GM19455 (cell line): ENCODE results near the gene ZFYVE19.

ENCODE experiments used
- ATAC-seq: cut with Tn5 transposase; IDR thresholded peaks from one replicate; pipeline ENCODE4 v1.9.1; 2021; ENCODE audit not compliant: unreplicated experiment

Gene ZFYVE19

DNA sequence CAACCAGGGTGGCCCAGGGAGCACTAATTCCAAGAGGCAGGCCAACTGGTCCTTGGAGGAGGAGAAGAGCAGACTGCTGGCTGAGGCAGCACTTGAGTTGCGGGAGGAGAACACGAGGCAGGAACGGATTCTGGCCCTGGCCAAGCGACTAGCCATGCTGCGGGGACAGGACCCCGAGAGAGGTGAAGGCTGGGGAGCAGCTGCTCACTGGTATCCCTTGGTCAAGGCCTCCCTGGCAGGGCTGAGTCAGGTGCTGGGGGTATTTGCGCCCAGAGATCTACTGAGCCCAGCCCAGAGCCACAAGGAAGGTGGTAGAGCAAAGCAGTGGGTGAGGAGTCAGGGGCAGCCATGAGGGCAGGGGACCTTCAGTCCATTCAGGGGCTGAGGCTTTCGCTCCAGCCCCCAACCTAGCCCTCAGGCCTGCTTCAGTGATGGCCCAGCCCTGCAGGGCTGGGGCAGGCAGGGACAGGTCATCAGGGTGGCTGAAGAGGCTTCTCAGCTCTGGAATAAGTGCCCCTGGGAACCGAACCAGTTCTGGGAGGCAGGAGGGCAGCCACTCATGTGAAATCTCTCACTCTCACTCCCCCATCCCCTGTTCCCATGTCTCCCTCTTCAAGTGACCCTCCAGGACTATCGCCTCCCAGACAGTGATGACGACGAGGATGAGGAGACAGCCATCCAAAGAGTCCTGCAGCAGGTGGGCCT, 6.0 kb downstream of the ZFYVE19 start:
- no peak for ATAC-seq

DNA sequence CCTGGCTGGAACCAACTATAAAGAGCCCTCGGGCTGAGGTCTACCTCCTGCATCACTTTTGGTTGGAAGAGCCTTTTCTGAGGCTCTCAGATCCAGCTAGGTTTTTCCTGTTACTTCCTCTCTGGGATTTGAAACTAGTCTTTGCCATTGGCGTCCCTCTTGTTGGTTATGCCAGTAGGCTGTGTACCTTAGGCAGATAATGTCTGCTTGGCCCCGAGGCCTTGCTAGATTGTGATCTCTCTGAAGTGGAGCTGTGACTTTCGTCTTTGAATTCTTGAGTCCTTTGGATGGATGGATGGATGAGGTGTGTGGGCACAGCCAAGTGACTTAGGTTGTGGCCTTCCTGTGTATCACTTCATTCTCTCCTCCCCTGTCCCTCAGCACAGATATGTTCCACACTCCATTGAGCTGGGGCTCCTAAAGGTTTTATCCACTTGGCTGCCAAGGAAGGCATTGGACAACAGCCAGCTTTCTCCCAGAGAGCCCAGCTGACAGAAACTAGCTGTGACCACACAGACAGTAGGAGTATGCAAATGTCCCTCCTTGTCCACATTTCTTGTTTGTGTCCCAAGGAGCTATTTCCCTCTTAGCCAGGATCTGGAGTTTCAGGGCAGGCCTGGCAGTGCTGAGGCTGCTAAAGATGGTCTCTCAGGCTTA, 8.3 kb downstream of the ZFYVE19 start:
- ATAC-seq = no peak

DNA sequence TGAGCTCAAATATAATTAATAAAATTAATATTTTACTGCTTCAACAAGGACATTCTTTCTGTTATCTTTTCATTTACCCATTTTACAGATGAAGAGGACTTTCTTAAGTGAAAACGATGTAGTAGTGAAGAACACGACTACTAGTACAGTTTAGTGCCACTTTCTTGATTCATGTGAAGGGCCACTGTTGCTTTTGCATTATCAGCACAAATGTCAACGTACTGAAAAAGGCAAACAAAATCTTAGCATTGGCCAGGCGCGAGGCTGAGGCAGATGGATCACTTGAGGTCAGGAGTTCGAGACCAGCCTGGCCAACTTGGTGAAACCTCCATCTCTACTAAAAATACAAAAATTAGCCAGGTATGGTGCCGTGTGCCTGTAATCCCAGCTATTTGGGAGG, 12.2 kb downstream of the ZFYVE19 start:
- ATAC-seq = no peak

DNA sequence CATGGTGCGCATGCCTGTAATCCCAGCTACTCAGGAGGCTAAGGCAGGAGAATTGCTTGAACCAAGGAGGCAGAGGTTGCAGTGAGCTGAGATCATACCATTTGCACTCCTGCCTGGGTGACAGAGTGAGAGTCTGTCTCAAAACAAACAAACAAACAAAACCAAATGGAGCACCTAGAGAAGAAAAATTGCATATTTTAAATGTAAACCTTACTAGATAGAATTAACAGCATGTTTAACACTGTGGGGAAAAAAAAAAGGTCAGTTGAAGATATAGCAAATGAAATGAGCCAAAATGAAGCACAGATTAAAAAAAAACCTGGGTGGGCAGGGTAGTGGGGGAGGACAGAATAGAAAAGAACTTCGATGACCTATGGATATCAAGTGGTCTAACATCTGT, 14.3 kb downstream of the ZFYVE19 start:
- no peak for ATAC-seq

DNA sequence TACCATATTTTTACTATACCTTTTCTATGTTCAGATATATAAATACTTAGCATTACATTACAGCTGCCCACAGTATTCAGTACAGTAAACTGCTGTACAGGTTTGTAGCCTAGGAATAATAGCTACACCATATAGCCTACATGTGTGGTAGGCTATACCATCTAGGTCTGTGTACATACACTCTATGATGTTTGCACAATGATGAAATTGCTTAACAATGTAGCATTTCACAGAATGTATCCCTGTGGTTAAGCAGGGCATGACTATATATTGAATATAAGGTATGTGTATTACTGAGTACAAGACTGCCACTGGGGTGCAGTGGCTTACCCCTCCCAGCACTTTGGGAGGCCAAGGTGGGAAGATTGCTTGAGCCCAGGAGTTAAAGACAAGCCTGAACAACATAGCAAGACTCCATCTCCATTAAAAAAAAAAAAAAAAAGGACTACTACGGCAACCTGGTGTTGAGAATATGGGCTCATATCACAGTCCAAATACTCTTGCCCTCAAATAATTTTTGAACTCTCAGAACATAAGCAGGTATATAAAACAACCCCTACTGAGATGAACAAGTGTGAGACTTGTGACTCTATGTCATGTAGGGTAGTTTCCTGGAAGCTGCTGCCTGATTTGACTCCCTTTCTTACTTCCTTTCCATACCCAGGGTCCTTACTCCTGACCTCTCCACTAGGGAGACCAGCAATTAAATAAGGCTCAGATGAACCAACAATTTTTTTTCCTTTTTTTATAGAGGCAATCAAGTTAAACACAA, 16.9 kb downstream of the ZFYVE19 start:
- ATAC-seq = no peak

DNA sequence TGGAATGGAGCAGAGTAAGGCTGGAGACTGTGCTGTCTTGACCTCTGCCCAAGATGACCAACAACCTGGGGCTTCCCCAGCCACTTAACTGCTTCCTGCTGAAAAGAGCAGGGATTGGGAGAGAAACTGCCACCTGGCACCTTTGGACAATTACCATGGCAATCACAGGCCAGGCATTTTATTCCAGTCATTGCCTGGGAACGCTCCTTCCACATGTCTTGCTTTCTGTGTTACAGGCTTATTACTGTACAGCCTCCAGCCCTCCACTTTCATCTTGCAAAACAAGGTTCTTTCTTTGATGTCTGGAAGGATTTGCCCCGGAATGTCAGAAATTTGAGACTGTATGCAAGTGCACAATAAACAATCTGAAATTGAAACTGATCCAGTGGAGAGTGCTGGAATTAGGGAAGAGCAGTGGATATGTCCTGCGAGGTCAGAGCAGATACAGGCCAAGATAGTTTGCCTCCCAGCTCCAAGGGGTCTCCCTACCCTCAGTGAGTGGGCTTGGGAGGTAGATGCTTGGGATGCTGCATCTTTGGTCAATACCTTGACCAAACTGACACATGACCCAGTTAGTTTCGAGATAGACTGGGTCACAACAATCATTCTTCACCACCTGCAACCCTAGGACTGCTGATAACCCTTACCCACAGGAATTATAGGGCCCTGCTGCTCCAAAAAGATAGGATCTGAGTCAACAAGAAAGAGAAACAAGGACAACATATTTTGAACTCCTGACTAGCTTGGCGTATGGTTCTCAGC, 19.0 kb downstream of the ZFYVE19 start:
- no peak for ATAC-seq

DNA sequence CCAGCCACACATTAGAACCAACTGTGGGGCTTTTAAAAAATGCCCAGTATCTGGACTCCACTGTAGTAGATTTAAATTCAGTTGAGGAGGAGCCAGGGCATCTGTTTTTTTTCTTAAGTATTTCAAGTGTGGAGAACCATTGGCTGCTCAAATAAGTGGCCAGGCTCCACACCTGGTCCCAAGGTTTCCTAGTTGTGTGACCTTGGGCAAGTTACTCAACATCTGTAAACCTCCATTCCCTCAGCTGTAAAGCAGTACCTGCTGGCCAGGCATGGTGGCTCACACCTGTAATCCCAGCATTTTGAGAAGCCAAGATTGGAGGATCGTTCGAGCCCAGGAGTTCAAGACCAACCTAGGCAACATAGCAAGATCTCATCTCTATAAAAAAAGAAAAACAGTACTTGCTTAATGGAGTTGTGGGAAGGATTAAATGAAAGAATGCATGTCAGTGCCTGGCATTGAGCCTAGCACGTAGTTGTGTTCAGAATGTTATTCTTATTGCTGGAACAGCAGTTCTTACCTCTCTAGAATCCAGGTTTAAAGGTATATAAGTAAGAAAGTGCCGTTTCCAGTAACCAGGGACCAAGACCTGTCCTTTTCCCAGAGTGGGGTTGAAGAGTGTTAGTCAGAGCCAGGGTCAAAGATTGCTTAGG, 19.7 kb downstream of the ZFYVE19 start:
- no peak for ATAC-seq

DNA sequence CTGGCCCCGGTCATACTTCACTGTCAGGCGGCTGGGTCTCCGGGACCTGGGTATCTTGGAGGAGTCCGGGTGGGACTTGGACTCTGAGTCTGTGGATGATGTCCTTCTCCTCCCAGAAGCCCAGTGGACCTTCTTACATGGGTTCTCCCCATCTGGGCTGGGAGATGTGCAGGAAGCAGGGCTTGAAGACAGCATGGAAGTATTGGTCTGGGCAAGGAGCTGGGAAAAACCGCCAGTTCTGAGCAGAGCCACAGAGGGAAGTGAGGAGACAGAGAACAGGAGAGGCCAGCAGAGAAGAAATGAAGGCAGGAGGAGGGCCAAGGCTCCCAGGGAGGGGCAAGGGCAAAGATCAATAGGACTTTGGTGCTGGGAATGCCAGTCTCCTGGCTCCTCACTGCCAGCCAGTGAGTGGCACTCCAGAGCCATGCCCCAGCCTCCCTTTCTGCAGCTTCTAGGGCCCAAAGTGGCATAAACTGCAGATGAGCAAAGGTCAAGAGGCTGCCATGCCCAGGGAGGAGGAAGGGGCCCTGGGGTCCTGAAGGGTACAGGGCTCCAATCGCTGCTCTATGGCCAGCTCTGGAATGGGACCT, 21.7 kb downstream of the ZFYVE19 start, which contains the start of gene PPP1R14D:
Gene PPP1R14D (minus strand): TSS at position 262 of the 590 bp plus-strand sequence. CDS start 67 bp downstream, at position 195.
- ATAC-seq = no peak

DNA sequence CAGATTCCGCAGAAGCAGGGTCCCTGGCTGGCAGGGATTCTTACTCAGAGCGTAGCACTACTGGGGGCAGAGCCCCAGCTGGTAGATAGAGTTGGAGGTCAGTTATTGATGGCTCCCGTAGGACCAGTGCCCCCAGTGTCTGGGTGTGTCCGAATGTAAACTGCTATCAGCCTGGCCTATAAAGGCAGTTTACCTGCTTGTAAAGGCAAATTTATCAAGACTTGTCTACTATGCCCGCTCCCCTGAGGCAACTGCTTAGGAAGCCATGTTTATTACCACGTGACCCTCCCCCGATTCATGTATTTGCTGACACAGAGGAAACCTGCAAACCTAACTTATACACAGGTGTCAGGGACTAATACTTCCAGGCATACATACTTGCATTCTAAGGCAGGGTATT, 22.2 kb downstream of the ZFYVE19 start:
- no peak for ATAC-seq

DNA sequence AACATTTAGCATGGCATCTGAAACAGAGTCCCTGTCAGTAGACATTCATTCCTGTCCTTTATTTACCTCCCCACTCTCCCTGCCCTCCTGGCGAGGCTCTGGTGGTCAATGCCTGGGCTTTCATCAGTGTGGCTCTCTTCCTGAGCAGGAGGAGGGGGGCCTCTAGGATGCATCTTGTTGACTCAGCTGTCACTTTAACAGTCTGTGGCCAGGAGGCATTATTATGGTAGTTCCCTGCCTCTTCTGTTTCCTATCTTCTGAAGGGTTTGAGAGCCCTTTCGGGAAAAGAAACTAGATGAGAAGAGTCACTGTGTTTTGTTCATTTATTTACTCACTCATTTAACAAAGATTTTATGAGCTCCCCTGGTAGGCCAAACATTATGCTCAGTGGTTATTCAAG, 24.0 kb downstream of the ZFYVE19 start:
- no peak for ATAC-seq

DNA sequence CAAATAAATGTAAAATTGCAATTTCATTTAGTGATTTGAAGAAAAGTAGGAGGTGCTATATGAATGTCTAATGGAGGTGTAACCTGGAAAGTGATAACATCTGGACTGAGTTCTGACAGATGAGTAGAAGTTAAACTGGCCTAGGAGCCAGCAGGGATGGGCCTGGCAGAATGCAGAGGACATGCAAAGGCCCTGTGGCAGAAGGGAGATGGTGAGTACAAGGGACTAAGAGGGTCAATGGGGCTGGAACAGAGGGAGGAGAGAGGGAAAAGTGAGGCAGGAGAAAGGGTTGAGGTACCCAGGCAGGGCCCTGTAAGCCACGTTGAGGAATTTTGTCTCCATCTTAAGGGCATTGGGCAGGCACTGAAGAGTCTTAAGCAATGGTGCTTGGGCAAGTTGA, 25.0 kb downstream of the ZFYVE19 start:
- no peak for ATAC-seq

DNA sequence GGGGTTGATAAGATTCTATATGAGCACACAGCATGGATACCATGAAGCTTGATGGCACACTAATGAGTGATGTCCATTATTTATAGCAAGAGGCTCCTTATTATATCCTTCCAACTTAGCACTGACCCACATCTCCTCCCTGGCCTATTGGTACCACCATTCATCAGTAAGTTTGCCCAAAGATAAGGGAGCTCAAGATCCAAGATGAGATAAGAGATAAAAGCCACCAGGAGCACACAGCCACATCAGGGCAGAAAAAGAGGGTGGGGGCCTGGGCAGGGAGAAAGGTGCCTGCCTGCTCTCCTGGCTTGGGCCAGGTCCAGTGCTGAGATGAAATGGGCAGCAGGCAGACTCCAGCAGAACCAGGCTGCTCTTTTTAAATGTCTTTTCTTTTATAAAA, 26.0 kb downstream of the ZFYVE19 start:
- ATAC-seq = no peak

DNA sequence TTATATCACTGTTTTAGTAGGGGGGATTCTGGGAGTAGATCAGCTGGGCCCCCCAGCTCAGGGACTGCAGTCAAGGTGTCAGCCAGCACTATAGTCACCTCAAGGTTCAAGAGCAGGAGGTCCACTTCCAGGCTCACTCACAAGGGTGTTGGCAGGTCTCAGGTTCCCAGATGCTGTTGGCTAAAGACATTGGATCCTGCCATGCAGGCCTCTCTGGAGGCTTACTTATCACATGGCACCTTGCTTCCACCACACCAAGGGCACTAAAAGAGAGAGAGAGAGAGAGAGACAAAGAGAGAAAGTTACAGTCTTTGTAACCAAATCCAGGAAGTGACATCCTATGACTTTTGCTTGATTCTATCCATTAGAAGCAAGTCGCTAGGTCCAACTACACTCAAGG, 29.1 kb downstream of the ZFYVE19 start:
- no peak for ATAC-seq

DNA sequence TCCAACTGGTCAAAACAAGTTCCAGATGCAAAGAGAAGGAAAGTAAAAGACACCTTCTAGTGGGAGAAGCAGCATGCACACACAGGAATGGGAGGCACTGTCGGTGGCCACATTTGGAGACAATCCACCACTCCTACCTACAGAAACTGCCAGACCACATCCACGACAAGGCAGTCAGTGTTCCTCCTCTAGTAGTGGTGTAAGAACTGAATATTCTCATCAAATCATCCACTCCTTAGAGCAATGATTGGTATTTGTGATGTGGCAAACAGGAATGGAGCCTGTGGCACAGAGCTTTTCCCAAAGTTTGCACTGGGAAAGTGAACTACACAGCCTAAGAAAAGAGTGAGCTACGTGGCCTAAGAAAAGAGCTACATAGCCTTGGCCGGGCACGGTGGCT, 31.9 kb downstream of the ZFYVE19 start:
- ATAC-seq = no peak

DNA sequence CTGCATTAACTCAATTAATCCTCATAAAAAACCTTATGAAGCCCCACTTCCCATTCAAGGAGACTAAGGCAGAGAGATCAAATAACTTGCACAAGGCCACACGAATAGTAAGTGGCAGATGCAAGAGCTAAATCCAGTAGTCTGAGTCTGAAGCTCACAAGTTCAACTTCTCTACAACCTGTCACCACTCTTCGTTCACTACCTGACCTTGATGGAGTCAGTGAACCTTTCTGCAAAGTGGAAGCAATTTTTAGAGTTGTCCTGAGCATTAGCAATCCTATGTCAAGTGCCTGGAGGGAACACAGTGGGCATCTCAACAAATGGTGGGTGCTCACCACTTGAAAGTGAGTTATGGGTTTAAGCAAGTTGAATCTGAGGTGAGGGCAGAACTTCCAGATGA, 34.9 kb downstream of the ZFYVE19 start:
- no peak for ATAC-seq

DNA sequence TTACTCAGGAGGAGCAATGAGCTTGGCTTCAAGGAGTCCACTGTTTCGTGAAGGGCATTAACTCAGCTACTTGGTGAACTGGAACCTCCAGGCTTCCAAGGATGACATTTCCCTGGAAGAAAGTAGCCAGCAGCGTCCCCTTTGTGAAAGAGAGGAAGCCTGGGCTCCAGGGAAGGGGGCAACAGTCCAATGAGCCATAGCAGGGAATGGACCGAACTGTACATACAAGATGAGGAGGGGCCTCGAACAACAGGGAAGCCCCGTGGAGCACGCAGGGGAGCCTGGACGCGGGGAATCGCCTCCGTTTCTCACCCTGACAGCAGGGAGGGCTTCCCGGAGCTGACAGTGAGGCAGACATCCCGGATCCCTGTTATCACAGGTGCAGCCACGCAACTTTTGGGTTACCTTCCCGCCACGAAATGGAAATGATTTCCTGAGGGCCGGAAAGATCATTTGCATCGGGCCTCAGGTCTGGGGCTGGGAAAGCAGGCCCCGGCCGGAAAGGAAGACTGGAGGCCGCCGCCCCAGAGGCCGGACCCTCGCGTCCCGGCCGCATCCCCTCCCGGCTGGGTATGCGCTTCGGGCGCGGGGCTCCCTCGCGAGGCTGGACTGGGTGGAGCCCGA, 36.5 kb downstream of the ZFYVE19 start:
- ATAC-seq = no peak

DNA sequence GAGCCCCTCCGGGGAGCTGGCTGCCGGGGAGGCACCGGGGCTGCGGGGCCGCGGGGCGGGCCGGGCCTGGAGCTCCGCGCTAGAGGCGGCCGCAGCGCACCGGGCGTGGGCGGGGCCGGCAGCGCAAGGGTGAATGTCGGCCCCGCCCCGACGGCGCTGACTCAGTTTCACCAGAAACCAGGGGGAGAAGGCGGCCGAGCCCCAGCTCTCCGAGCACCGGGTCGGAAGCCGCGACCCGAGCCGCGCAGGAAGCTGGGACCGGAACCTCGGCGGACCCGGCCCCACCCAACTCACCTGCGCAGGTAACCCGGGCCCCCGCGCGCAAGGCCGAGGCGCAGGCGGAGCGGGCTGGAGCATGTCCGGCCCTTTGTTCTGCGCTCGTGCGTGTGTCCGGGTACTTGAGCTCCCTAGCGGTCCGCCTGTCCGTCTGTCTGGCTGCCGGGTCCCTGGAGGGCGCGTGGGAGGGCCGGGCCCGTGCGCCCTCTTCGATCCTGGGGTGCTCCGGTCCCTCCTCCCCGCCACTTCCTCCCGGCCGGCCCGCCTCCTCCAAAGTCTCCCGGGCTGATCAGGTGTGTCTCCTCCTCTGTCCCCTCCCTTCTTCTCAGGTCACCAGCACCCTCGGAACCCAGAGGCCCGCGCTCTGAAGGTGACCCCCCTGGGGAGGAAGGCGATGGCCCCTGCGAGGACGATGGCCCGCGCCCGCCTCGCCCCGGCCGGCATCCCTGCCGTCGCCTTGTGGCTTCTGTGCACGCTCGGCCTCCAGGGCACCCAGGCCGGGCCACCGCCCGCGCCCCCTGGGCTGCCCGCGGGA, 37.2 kb downstream of the ZFYVE19 start, which contains the start of gene SPINT1:
Gene SPINT1 (plus strand): TSS at position 164 of the 811 bp plus-strand sequence. CDS start 507 bp downstream, at position 671.
- no peak for ATAC-seq

DNA sequence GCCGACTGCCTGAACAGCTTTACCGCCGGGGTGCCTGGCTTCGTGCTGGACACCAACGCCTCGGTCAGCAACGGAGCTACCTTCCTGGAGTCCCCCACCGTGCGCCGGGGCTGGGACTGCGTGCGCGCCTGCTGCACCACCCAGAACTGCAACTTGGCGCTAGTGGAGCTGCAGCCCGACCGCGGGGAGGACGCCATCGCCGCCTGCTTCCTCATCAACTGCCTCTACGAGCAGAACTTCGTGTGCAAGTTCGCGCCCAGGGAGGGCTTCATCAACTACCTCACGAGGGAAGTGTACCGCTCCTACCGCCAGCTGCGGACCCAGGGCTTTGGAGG, 37.8 kb downstream of the ZFYVE19 start:
- ATAC-seq = no peak

DNA sequence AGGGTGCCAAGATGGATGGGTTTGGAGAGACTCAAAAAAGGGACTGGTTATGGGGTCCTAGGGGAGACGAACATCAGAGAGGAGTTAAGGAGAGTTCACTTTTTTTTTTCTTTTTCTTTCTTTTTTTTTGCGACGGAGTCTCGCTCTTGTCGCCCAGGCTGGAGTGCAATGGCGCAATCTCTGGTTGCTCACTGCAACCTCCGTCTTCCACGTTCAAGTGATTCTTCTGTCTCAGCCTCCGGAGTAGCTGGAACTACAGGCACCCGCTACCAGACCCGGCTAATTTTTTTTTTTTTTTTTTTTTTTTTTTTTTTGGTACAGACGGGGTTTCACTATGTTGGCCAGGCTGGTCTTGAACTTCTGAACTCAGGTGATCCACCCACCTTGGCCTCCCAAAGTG, 38.1 kb downstream of the ZFYVE19 start:
- no peak for ATAC-seq
